ENCODE results near the gene TTC4. TPM values are rescaled to one million over a fixed set of nuclear protein-coding genes. Genes with fewer than 3 reads are reported as not detected.

The TTC4 gene
- total and polyA plus RNA-seq, 2 experiments from 2014 or later: 14.0 to 20.0 TPM

GRCh38 chr1:54701996-54702395 lies 13.7 kb upstream of the TTC4 start:
- H3K27ac ChIP-seq: no peak overlapping the region
- no peak overlapping the region for H3K4me2 ChIP-seq
- WGBS (ENCODE audit: low lambda C conversion rate, missing lambda C conversion rate): 90% methylated on average over 11 of the region's 11 CpGs
- H4K20me1 ChIP-seq (ENCODE audit: insufficient read depth, poor library complexity, severe bottlenecking): no peaks in the 10 kb centered on the region
- H3K4me1 ChIP-seq (ENCODE audit: insufficient read depth): no peaks in the 10 kb centered on the region
- H3K79me2 ChIP-seq: no peaks in the 10 kb centered on the region
- no peak overlapping the region for H2AFZ ChIP-seq
- DNase-seq (ENCODE audit: low spot score): no peak
- no peaks in the 10 kb centered on the region for H3K9me3 ChIP-seq (ENCODE audit: low read depth)
- H3K9me2 ChIP-seq (replicated peaks; ENCODE audit: insufficient read depth): no peaks in the 10 kb centered on the region
- H3K27me3 ChIP-seq: peaks cover 4% of the 10 kb centered on the region
- no peaks in the 10 kb centered on the region for H3K36me3 ChIP-seq (replicated peaks; ENCODE audit: insufficient read depth, low read depth)
- TF ChIP-seq CTCF (IDR thresholded peaks at IDR 0.05; ENCODE audit: poor library complexity) (no peak), EZH2 (IDR thresholded peaks at IDR 0.05; ENCODE audit: borderline replicate concordance) (no peak), EZH2phosphoT487 (IDR thresholded peaks at IDR 0.05; ENCODE audit: low read depth, severe bottlenecking, unreplicated experiment) (no peak)
- H3K4me3 ChIP-seq: no peak overlapping the region

GRCh38 chr1:54703471-54703870 lies 12.2 kb upstream of the TTC4 start:
- 91% methylated on average over 10 of the region's 10 CpGs for WGBS (ENCODE audit: low lambda C conversion rate, missing lambda C conversion rate)
- TF ChIP-seq EZH2 (IDR thresholded peaks at IDR 0.05; ENCODE audit: borderline replicate concordance) (no peak), CTCF (IDR thresholded peaks at IDR 0.05; ENCODE audit: poor library complexity) (no peak)
- H3K9me3 ChIP-seq (ENCODE audit: low read depth): no peaks in the 10 kb centered on the region
- H3K4me3 ChIP-seq: no peak overlapping the region
- no peak overlapping the region for H3K4me2 ChIP-seq
- H3K27me3 ChIP-seq: peaks cover 4% of the 10 kb centered on the region
- H3K9me2 ChIP-seq (replicated peaks; ENCODE audit: insufficient read depth): no peaks in the 10 kb centered on the region
- no peak overlapping the region for H2AFZ ChIP-seq
- H3K4me1 ChIP-seq (ENCODE audit: insufficient read depth): no peaks in the 10 kb centered on the region
- no peaks in the 10 kb centered on the region for H3K36me3 ChIP-seq (replicated peaks; ENCODE audit: insufficient read depth, low read depth)
- no peak overlapping the region for H3K27ac ChIP-seq
- no peaks in the 10 kb centered on the region for H4K20me1 ChIP-seq (ENCODE audit: insufficient read depth, poor library complexity, severe bottlenecking)
- no peak for DNase-seq (ENCODE audit: low spot score)
- no peaks in the 10 kb centered on the region for H3K79me2 ChIP-seq

GRCh38 chr1:54705153-54705552 lies 10.5 kb upstream of the TTC4 start:
- H2AFZ ChIP-seq: no peak overlapping the region
- no peak for TF ChIP-seq CTCF (IDR thresholded peaks at IDR 0.05; ENCODE audit: poor library complexity)
- no peak for TF ChIP-seq EZH2 (IDR thresholded peaks at IDR 0.05; ENCODE audit: borderline replicate concordance)
- no peaks in the 10 kb centered on the region for H3K9me2 ChIP-seq (replicated peaks; ENCODE audit: insufficient read depth)
- H4K20me1 ChIP-seq (ENCODE audit: insufficient read depth, poor library complexity, severe bottlenecking): no peaks in the 10 kb centered on the region
- no peaks in the 10 kb centered on the region for H3K4me1 ChIP-seq (ENCODE audit: insufficient read depth)
- H3K79me2 ChIP-seq: no peaks in the 10 kb centered on the region
- DNase-seq (ENCODE audit: low spot score): no peak
- WGBS (ENCODE audit: low lambda C conversion rate, missing lambda C conversion rate): 87% methylated on average over 2 of the region's 2 CpGs
- H3K36me3 ChIP-seq (replicated peaks; ENCODE audit: insufficient read depth, low read depth): no peaks in the 10 kb centered on the region
- no peaks in the 10 kb centered on the region for H3K9me3 ChIP-seq (ENCODE audit: low read depth)
- H3K27ac ChIP-seq: no peak overlapping the region
- H3K27me3 ChIP-seq: peaks cover 4% of the 10 kb centered on the region
- H3K4me2 ChIP-seq: no peak overlapping the region
- no peak overlapping the region for H3K4me3 ChIP-seq

GRCh38 chr1:54706419-54706818 lies 9.2 kb upstream of the TTC4 start:
- WGBS (ENCODE audit: low lambda C conversion rate, missing lambda C conversion rate): 88% methylated on average over 4 of the region's 4 CpGs
- H3K79me2 ChIP-seq: no peaks in the 10 kb centered on the region
- TF ChIP-seq CTCF (IDR thresholded peaks at IDR 0.05; ENCODE audit: poor library complexity): no peak
- no peak for TF ChIP-seq EZH2 (IDR thresholded peaks at IDR 0.05; ENCODE audit: borderline replicate concordance)

More at GRCh38 chr1:54706419-54706818, 9.2 kb upstream of the TTC4 start:
- Histone ChIP-seq H4K20me1 (ENCODE audit: insufficient read depth, poor library complexity, severe bottlenecking) (no peaks in the 10 kb centered on the region), H3K9me2 (replicated peaks; ENCODE audit: insufficient read depth) (no peaks in the 10 kb centered on the region), H3K27ac (no peak overlapping the region), H3K36me3 (replicated peaks; ENCODE audit: insufficient read depth, low read depth) (no peaks in the 10 kb centered on the region), H3K4me3 (no peak overlapping the region), H3K4me1 (ENCODE audit: insufficient read depth) (no peaks in the 10 kb centered on the region), H3K9me3 (ENCODE audit: low read depth) (no peaks in the 10 kb centered on the region), H2AFZ (no peak overlapping the region), H3K4me2 (no peak overlapping the region), H3K27me3 (peaks cover 8% of the 10 kb centered on the region)
- no peak for DNase-seq (ENCODE audit: low spot score)

Measured in hepatocyte (in vitro differentiated cells).